A549 (cell line): ENCODE measurements around the gene TBATA. TPM values are rescaled to one million over a fixed set of nuclear protein-coding genes. Genes with fewer than 3 reads are reported as not detected.

Source experiments
- ATAC-seq, 2 experiments: fragments of 200-7000 bp in 1 of 2; fragments of >200 bp in 1 of 2; cut with Nextera tagmentation in 1 of 2; cut with Tn5 transposase in 1 of 2; 3 replicates each; pipeline versions ENCODE4 v1.8.0 to v1.9.1; 2018 to 2020; ENCODE audit warnings: mild to moderate bottlenecking in 1 of 2, moderate library complexity in 1 of 2
- CTCF ChIA-PET: fragments of 300-600 bp; sonication (Branson Sonifier 250); formaldehyde crosslinking; extraction: SDS; loops from one replicate; lab custom pipeline; 2021; ENCODE audit warnings: antibody characterized with exemption, inconsistent platforms; lab: Yijun Ruan, JAX
- POLR2A ChIA-PET: fragments of 350-600 bp; formaldehyde crosslinking; extraction: SDS; loops from one replicate; lab custom pipeline; 2021; ENCODE audit warnings: antibody characterized with exemption, inconsistent platforms; lab: Yijun Ruan, JAX
- DNase-seq, 2 experiments: peaks; one replicate each; pipeline versions ENCODE4 v3.0.0 to v3.0.0-alpha.2; 2011 to 2016; ENCODE audit warnings: low read depth in 1 of 2, low spot score in 1 of 2
- FAIRE-seq: peaks from 2 replicates; lab custom pipeline; 2011; peaks lifted over from hg19 to GRCh38; lab: Jason Lieb, UNC
- H3K27ac ChIP-seq, 2 experiments: fragments of >200 bp; sonication (Bioruptor Twin); formaldehyde crosslinking; 3 replicates each; pipeline ENCODE4 v1.5.1; 2016 to 2017
- H3K4me1 ChIP-seq: fragments of >200 bp; sonication (Bioruptor Twin); formaldehyde crosslinking; 3 replicates; pipeline ENCODE4 v1.6.1; 2016
- H3K4me2 ChIP-seq: fragments of >200 bp; sonication (Bioruptor Twin); formaldehyde crosslinking; 3 replicates; pipeline ENCODE4 v1.6.1; 2016
- H3K4me3 ChIP-seq: fragments of >200 bp; sonication (Bioruptor Twin); formaldehyde crosslinking; 3 replicates; pipeline ENCODE4 v1.5.1; 2016
- H3K9me3 ChIP-seq: fragments of >200 bp; sonication (Bioruptor Twin); formaldehyde crosslinking; 3 replicates; pipeline ENCODE4 v1.6.1; 2016
- ATOH8 ChIP-seq: fragments of 250-450 bp; sonication (Bioruptor Pico); IDR thresholded peaks from 2 replicates; pipeline ENCODE4 v1.5.0; 2020; ENCODE audit warnings: low read depth, mild to moderate bottlenecking, moderate library complexity
- CBX2 ChIP-seq: fragments of 200-600 bp; sonication (generic); IDR thresholded peaks from 2 replicates; pipeline ENCODE4 v1.6.1; 2016; ENCODE audit warnings: low read depth, mild to moderate bottlenecking, borderline replicate concordance
- CEBPB ChIP-seq, 2 experiments: fragments of >200 bp in 1 of 2; sonication (Bioruptor Twin) in 1 of 2; formaldehyde crosslinking in 1 of 2; IDR thresholded peaks; 2 replicates each; pipeline ENCODE4 v1.6.1; 2012 to 2016
- CHD2 ChIP-seq: fragments of 150-350 bp; IDR thresholded peaks from 2 replicates; pipeline ENCODE4 v1.6.1; 2014; ENCODE audit warnings: low read length; ENCODE audit not compliant: partially characterized antibody
- E2F6 ChIP-seq: IDR thresholded peaks from 2 replicates; pipeline ENCODE4 v1.6.1; 2012; ENCODE audit warnings: low read depth, borderline replicate concordance
- EHF ChIP-seq: fragments of 250-450 bp; sonication (Bioruptor Pico); IDR thresholded peaks from 2 replicates; pipeline ENCODE4 v1.5.0; 2020; ENCODE audit warnings: mild to moderate bottlenecking
- EP300 ChIP-seq, 2 experiments: fragments of >200 bp; sonication (Bioruptor Twin); formaldehyde crosslinking; IDR thresholded peaks; 2 replicates in 1 of 2; 3 replicates in 1 of 2; pipeline ENCODE4 v1.6.1; 2016 to 2017
- ESRRA ChIP-seq: fragments of 150-350 bp; IDR thresholded peaks from 2 replicates; pipeline ENCODE4 v1.6.1; 2014; ENCODE audit warnings: mild to moderate bottlenecking, low read length, borderline replicate concordance
- FOSL2 ChIP-seq, 2 experiments: fragments of 450-650 bp in 1 of 2; fragments of >200 bp in 1 of 2; sonication (Bioruptor Twin) in 1 of 2; formaldehyde crosslinking; IDR thresholded peaks; 2 replicates each; pipeline versions ENCODE4 v1.5.0 to v1.6.1; 2016 to 2020; ENCODE audit warnings: mild to moderate bottlenecking in 1 of 2, moderate library complexity in 1 of 2
- GATA3 ChIP-seq: IDR thresholded peaks from 2 replicates; pipeline ENCODE4 v1.6.1; 2012; ENCODE audit warnings: borderline replicate concordance
- HDAC2 ChIP-seq: fragments of 200-600 bp; sonication (generic); IDR thresholded peaks from 2 replicates; pipeline ENCODE4 v1.6.1; 2016
- HOXB5 ChIP-seq: fragments of 250-450 bp; sonication (Bioruptor Pico); IDR thresholded peaks from 2 replicates; pipeline ENCODE4 v1.5.0; 2020; ENCODE audit warnings: mild to moderate bottlenecking, moderate library complexity
- JUN ChIP-seq, 2 experiments: fragments of >200 bp; sonication (Bioruptor Twin); formaldehyde crosslinking; IDR thresholded peaks; 2 replicates in 1 of 2; 3 replicates in 1 of 2; pipeline ENCODE4 v1.6.1; 2016 to 2017
- KDM1A ChIP-seq: fragments of 200-600 bp; sonication (generic); IDR thresholded peaks from 2 replicates; pipeline ENCODE4 v1.6.1; 2016; ENCODE audit warnings: low read depth, mild to moderate bottlenecking
- KDM5A ChIP-seq: fragments of 200-600 bp; sonication (generic); IDR thresholded peaks from 2 replicates; pipeline ENCODE4 v1.6.1; 2016; ENCODE audit warnings: antibody characterized with exemption, mild to moderate bottlenecking
- MAX ChIP-seq: IDR thresholded peaks from 2 replicates; pipeline ENCODE4 v1.6.1; 2012
- MAZ ChIP-seq: fragments of 150-350 bp; IDR thresholded peaks from 2 replicates; pipeline ENCODE4 v1.6.1; 2014; ENCODE audit warnings: antibody characterized with exemption, low read depth, low read length, borderline replicate concordance
- MYC ChIP-seq: IDR thresholded peaks from 2 replicates; pipeline ENCODE4 v1.6.1; 2012; ENCODE audit warnings: mild to moderate bottlenecking, inconsistent platforms, low read length, improper control_type of control experiment, borderline replicate concordance
- NR3C1 ChIP-seq: fragments of >200 bp; sonication (Bioruptor Twin); formaldehyde crosslinking; IDR thresholded peaks from 3 replicates; pipeline ENCODE4 v1.6.1; 2017
- PBX3 ChIP-seq: IDR thresholded peaks from 2 replicates; pipeline ENCODE4 v1.6.1; 2012
- PHF8 ChIP-seq: fragments of 200-600 bp; sonication (generic); IDR thresholded peaks from 2 replicates; pipeline ENCODE4 v1.6.1; 2016; ENCODE audit warnings: low read depth, mild to moderate bottlenecking, antibody characterized with exemption, moderate library complexity, borderline replicate concordance
- POLR2A ChIP-seq: IDR thresholded peaks from 2 replicates; pipeline ENCODE4 v1.6.1; 2012; ENCODE audit warnings: mild to moderate bottlenecking, low read length
- POLR2AphosphoS2 ChIP-seq: conservative IDR thresholded peaks from 2 replicates; pipeline ENCODE4 v1.6.1; 2012; ENCODE audit warnings: low read length, improper control_type of control experiment, inconsistent platforms
- RAD21 ChIP-seq, 2 experiments: fragments of >200 bp in 1 of 2; sonication (Bioruptor Twin) in 1 of 2; formaldehyde crosslinking in 1 of 2; IDR thresholded peaks in 1 of 2; conservative IDR thresholded peaks in 1 of 2; 2 replicates in 1 of 2; 3 replicates in 1 of 2; pipeline ENCODE4 v1.6.1; 2012 to 2018; ENCODE audit warnings: inconsistent platforms in 1 of 2
- RARB ChIP-seq: fragments of 250-450 bp; sonication (Bioruptor Pico); IDR thresholded peaks from 2 replicates; pipeline ENCODE4 v1.8.0; 2021; ENCODE audit warnings: mild to moderate bottlenecking, moderate library complexity
- REST ChIP-seq: fragments of 200-600 bp; sonication (generic); IDR thresholded peaks from 2 replicates; pipeline ENCODE4 v1.6.1; 2016; ENCODE audit warnings: antibody characterized with exemption, mild to moderate bottlenecking, moderate library complexity
- RNF2 ChIP-seq: fragments of 200-600 bp; sonication (generic); IDR thresholded peaks from 2 replicates; pipeline ENCODE4 v1.6.1; 2016; ENCODE audit warnings: low read depth, mild to moderate bottlenecking, antibody characterized with exemption, moderate library complexity, borderline replicate concordance
- SREBF2 ChIP-seq: fragments of 450-650 bp; IDR thresholded peaks from 2 replicates; pipeline ENCODE4 v1.6.1; 2014; ENCODE audit warnings: mild to moderate bottlenecking, moderate library complexity
- ZFP36 ChIP-seq: fragments of 450-650 bp; IDR thresholded peaks from 2 replicates; pipeline ENCODE4 v1.6.1; 2014; ENCODE audit warnings: borderline replicate concordance; ENCODE audit not compliant: partially characterized antibody
- ZSCAN20 ChIP-seq: fragments of 250-450 bp; sonication (Bioruptor Pico); IDR thresholded peaks from 2 replicates; pipeline ENCODE4 v1.8.0; 2022; ENCODE audit warnings: mild to moderate bottlenecking, moderate library complexity
- WGBS: methylation state at CpG from one replicate; pipeline ENCODE4 v1.1.6; 2017; ENCODE audit errors: missing lambda C conversion rate; 5-methylcytosine and 5-hydroxymethylcytosine counted together
- polyA plus RNA-seq, 4 experiments: library from polyadenylated mRNA; depleted of rRNA in 3 of 4; stranded (reverse); fragments of >200 nt; fragmentation: RNase III in 1 of 4; extraction: RNeasy Plus Mini Kit Qiagen cat#74134 plus additional on column Dnase treatment in 1 of 4; gene quantifications; 2 replicates in 3 of 4; 3 replicates in 1 of 4; pipeline ENCODE4 v1.2.3, GENCODE V29; 2011 to 2017

Gene TBATA
- polyA plus RNA-seq, 2 of the 4 experiments (the other 2 are of a cell fraction) = not detected

GRCh38 chr10:70730955-70731354 lies 54.2 kb downstream of the TBATA start:
- no peak for FAIRE-seq
- H3K4me3 ChIP-seq = no peak overlapping the region
- ChIA-PET CTCF (no interaction called here), POLR2A (no interaction called here)
- no peak for DNase-seq
- TF ChIP-seq MAX (no peak), ATOH8 (CRISPR knock-in tag) (no peak), PHF8 (no peak), MAZ (no peak), E2F6 (no peak), CHD2 (no peak), PBX3 (no peak), HOXB5 (CRISPR knock-in tag) (no peak), CBX2 (no peak), POLR2AphosphoS2 (no peak), RAD21 (conservative IDR thresholded peaks at IDR 0.05 in 1 of 2, IDR thresholded peaks at IDR 0.05 in 1 of 2) (no peak), HDAC2 (no peak), CEBPB (IDR thresholded peaks at IDR 0.05) (no peak), REST (no peak), EHF (CRISPR knock-in tag) (no peak), EP300 (IDR thresholded peaks at IDR 0.05) (no peak), FOSL2 (IDR thresholded peaks at IDR 0.05) (no peak), FOSL2 (CRISPR knock-in tag; IDR thresholded peaks at IDR 0.05) (no peak), ZFP36 (no peak), SREBF2 (no peak), POLR2A (no peak)
- no peaks in the 10 kb centered on the region for H3K9me3 ChIP-seq
- H3K4me2 ChIP-seq = no peak overlapping the region
- no peak overlapping the region for H3K27ac ChIP-seq
- 36% methylated on average over 2 of the region's 2 CpGs for WGBS
- ATAC-seq = no peak
- no peaks in the 10 kb centered on the region for H3K4me1 ChIP-seq

- no peak overlapping the region for H3K4me3 ChIP-seq
- POLR2A ChIA-PET = no interaction called here
- WGBS = 61% methylated on average over 15 of the region's 16 CpGs
- FAIRE-seq = no peak
- H3K9me3 ChIP-seq = no peaks in the 10 kb centered on the region
- DNase-seq = no peak
- CTCF ChIA-PET = no interaction called here
- no peak for TF ChIP-seq CHD2
- TF ChIP-seq KDM5A = no peak
- TF ChIP-seq NR3C1 = no peak
- no peak for TF ChIP-seq ZSCAN20 (CRISPR knock-in tag)
- TF ChIP-seq RARB (CRISPR knock-in tag) = no peak
- no peak for TF ChIP-seq RNF2
- TF ChIP-seq HOXB5 (CRISPR knock-in tag) = no peak
- no peak for TF ChIP-seq ESRRA
- TF ChIP-seq KDM1A = no peak
- no peak for TF ChIP-seq ATOH8 (CRISPR knock-in tag)
- no peak for TF ChIP-seq EHF (CRISPR knock-in tag)
- no peak for TF ChIP-seq HDAC2
- TF ChIP-seq MAX = no peak
- TF ChIP-seq CEBPB (IDR thresholded peaks at IDR 0.05) = no peak
- no peak for TF ChIP-seq MYC
- no peak for TF ChIP-seq GATA3
- TF ChIP-seq POLR2A = no peak
- no peak for TF ChIP-seq JUN (IDR thresholded peaks at IDR 0.05)
- H3K27ac ChIP-seq = no peak overlapping the region
- ATAC-seq = no peak
- no peak overlapping the region for H3K4me2 ChIP-seq
- no peaks in the 10 kb centered on the region for H3K4me1 ChIP-seq
These were observed 55.3 kb downstream of the TBATA start for GRCh38 chr10:70729763-70730357.
